GM23248 (cell line): Measurements from ENCODE around the gene LYPD4. TPM values are rescaled to one million over a fixed set of nuclear protein-coding genes. Genes with fewer than 3 reads are reported as not detected.

ENCODE experiments used
- DNase-seq: peaks from one replicate; pipeline ENCODE4 v3.0.0-alpha.2; 2015
- H2AFZ ChIP-seq: fragments of 200-600 bp; sonication (generic); 2 replicates; pipeline ENCODE4 v1.6.1; 2016; ENCODE audit warnings: antibody characterized with exemption
- H3F3A ChIP-seq: fragments of 200-600 bp; sonication (generic); 2 replicates; pipeline ENCODE4 v1.6.1; 2016; ENCODE audit warnings: mild to moderate bottlenecking, antibody characterized with exemption, mixed run types; ENCODE audit not compliant: insufficient read depth
- H3K27ac ChIP-seq: fragments of 200-600 bp; sonication (generic); 2 replicates; pipeline ENCODE4 v1.5.1; 2016; ENCODE audit warnings: mild to moderate bottlenecking
- H3K27me3 ChIP-seq: fragments of 200-600 bp; sonication (generic); replicated peaks from 2 replicates; pipeline ENCODE4 v1.6.1; 2016; ENCODE audit warnings: mild to moderate bottlenecking; ENCODE audit not compliant: insufficient read depth
- H3K36me3 ChIP-seq: fragments of 200-600 bp; sonication (generic); 2 replicates; pipeline ENCODE4 v1.6.1; 2016; ENCODE audit warnings: low read depth, mild to moderate bottlenecking
- H3K4me1 ChIP-seq: fragments of 200-600 bp; sonication (generic); 2 replicates; pipeline ENCODE4 v1.6.1; 2016; ENCODE audit warnings: mild to moderate bottlenecking; ENCODE audit not compliant: insufficient read depth
- H3K4me2 ChIP-seq: fragments of 200-600 bp; sonication (generic); one replicate; pipeline ENCODE4 v1.6.1; 2016; ENCODE audit warnings: mild to moderate bottlenecking; ENCODE audit not compliant: unreplicated experiment
- H3K4me3 ChIP-seq: fragments of 200-600 bp; sonication (generic); 2 replicates; pipeline ENCODE4 v1.5.1; 2016; ENCODE audit warnings: mild to moderate bottlenecking
- H3K79me2 ChIP-seq: fragments of 200-600 bp; sonication (generic); 2 replicates; pipeline ENCODE4 v1.6.1; 2016; ENCODE audit warnings: mild to moderate bottlenecking; ENCODE audit not compliant: insufficient read depth
- H3K9ac ChIP-seq: fragments of 200-600 bp; sonication (generic); 2 replicates; pipeline ENCODE4 v1.6.1; 2016; ENCODE audit warnings: mild to moderate bottlenecking
- H3K9me2 ChIP-seq: fragments of 200-600 bp; sonication (generic); 2 replicates; pipeline ENCODE4 v1.6.1; 2016; ENCODE audit warnings: mixed run types, mild to moderate bottlenecking, moderate library complexity; ENCODE audit not compliant: insufficient read depth
- H3K9me3 ChIP-seq: fragments of 200-600 bp; sonication (generic); one replicate; pipeline ENCODE4 v1.6.1; 2017; ENCODE audit warnings: low read depth
- H4K20me1 ChIP-seq: fragments of 200-600 bp; sonication (generic); 2 replicates; pipeline ENCODE4 v1.6.0; 2016; ENCODE audit not compliant: insufficient read depth
- EZH2 ChIP-seq: fragments of 200-600 bp; sonication (generic); IDR thresholded peaks from 2 replicates; pipeline ENCODE4 v1.6.1; 2018; ENCODE audit warnings: antibody characterized with exemption, mild to moderate bottlenecking; ENCODE audit not compliant: insufficient read depth, poor library complexity, severe bottlenecking
- EZH2phosphoT487 ChIP-seq: fragments of 200-600 bp; sonication (generic); IDR thresholded peaks from 2 replicates; pipeline ENCODE4 v1.6.1; 2018; ENCODE audit warnings: antibody characterized with exemption, moderate library complexity, mild to moderate bottlenecking, low read depth; ENCODE audit not compliant: insufficient read depth
- WGBS, 2 experiments: methylation state at CpG; one replicate each; pipeline ENCODE4 v1.1.6; 2015 to 2017; ENCODE audit warnings: low lambda C conversion rate in 2 of 2, low coverage in 1 of 2; ENCODE audit errors: missing lambda C conversion rate in 2 of 2; 5-methylcytosine and 5-hydroxymethylcytosine counted together
- in situ Hi-C: fragments of 300-500 bp; cut with MboI; formaldehyde crosslinking; loops from 2 replicates; pipeline ENCODE4 v1.15.0; 2020
- polyA plus RNA-seq: library from polyadenylated mRNA; unstranded; fragments of >200 nt; fragmentation: Nextera tagmentation; extraction: Ambion mirVana; gene quantifications from 2 replicates; pipeline ENCODE4 v1.2.1, GENCODE V29; 2016
- total RNA-seq: library from RNA; depleted of rRNA; stranded (reverse); fragments of >200 nt; shearing (Covaris generic); gene quantifications from 2 replicates; pipeline ENCODE4 v1.2.3, GENCODE V29; 2014

Gene LYPD4
- total and polyA plus RNA-seq, 2 experiments from 2014 or later, result not detected

DNA sequence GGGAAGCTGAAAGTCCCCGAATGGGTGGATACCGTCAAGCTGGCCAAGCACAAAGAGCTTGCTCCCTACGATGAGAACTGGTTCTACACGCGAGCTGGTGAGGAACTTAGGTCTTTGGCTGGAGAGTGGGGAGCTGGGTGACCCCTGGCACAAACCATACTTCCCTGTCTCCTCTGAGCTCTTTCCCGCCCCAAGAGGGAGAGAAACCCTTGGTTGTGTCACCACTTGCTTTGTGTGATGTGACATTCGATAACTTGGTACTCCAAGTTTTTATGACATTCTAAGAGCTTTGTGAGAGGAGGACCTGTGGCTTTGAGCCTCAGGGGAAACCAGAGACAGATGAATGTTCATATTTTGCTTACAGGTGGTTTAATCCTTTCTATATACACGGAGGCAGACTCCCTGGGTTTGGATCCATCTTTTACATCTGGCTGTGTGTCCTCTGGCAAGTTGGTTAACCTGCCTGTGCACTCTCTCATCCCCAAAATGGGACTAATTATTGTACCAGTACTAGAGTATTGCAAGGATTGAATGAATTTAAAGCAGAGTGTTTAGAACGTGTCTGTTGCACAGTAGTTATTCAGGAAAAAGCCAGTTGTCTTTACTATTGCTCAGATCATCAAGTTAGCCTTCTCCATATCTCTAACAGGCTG, 16.8 kb upstream of the LYPD4 start:
- H3K9me2 ChIP-seq, result no peaks in the 10 kb centered on the region
- peak overlapping the region; percentile 76 for H3K4me3 ChIP-seq
- H3K4me1 ChIP-seq, result peaks cover 30% of the 10 kb centered on the region
- H3K4me2 ChIP-seq, result peak overlapping the region; percentile 93
- peaks cover 47% of the 10 kb centered on the region for H3F3A ChIP-seq
- DNase-seq, result no peak
- no peaks in the 10 kb centered on the region for H3K9me3 ChIP-seq
- peak overlapping the region; percentile 76 for H3K27ac ChIP-seq
- in situ Hi-C loops, result no loop called here
- H2AFZ ChIP-seq, result no peak overlapping the region
- 0 out of 2 replicates have a peak, but pooled peaks cover 15% of the 10 kb centered on the region for H4K20me1 ChIP-seq
- H3K36me3 ChIP-seq, result peaks cover 47% of the 10 kb centered on the region
- TF ChIP-seq EZH2 (no peak), EZH2phosphoT487 (no peak)
- H3K79me2 ChIP-seq, result peaks cover 62% of the 10 kb centered on the region
- no peaks in the 10 kb centered on the region for H3K27me3 ChIP-seq
- 37 to 40% methylated on average over 9 of the region's 9 CpGs for WGBS, 2 experiments
- peak overlapping the region; percentile 99 for H3K9ac ChIP-seq

GRCh38 chr19:41860419-41861115, 16.1 kb upstream of the LYPD4 start:
- DNase-seq, result peak; percentile 56
- Histone ChIP-seq H3F3A (peaks cover 42% of the 10 kb centered on the region), H3K9me2 (no peaks in the 10 kb centered on the region), H3K27me3 (no peaks in the 10 kb centered on the region), H3K79me2 (peaks cover 55% of the 10 kb centered on the region), H3K9me3 (no peaks in the 10 kb centered on the region), H3K4me1 (peaks cover 30% of the 10 kb centered on the region), H3K9ac (peak overlapping the region; percentile 99), H3K4me2 (peak overlapping the region; percentile 93), H3K27ac (peak overlapping the region; percentile 76), H3K36me3 (peaks cover 45% of the 10 kb centered on the region), H4K20me1 (0 out of 2 replicates have a peak, but pooled peaks cover 15% of the 10 kb centered on the region), H3K4me3 (peak overlapping the region; percentile 76), H2AFZ (no peak overlapping the region)
- in situ Hi-C loops, result no loop called here
- 1 to 2% methylated on average over 21 to 39 of the region's 45 CpGs for WGBS, 2 experiments
- TF ChIP-seq EZH2phosphoT487, result no peak
- TF ChIP-seq EZH2, result no peak

DNA sequence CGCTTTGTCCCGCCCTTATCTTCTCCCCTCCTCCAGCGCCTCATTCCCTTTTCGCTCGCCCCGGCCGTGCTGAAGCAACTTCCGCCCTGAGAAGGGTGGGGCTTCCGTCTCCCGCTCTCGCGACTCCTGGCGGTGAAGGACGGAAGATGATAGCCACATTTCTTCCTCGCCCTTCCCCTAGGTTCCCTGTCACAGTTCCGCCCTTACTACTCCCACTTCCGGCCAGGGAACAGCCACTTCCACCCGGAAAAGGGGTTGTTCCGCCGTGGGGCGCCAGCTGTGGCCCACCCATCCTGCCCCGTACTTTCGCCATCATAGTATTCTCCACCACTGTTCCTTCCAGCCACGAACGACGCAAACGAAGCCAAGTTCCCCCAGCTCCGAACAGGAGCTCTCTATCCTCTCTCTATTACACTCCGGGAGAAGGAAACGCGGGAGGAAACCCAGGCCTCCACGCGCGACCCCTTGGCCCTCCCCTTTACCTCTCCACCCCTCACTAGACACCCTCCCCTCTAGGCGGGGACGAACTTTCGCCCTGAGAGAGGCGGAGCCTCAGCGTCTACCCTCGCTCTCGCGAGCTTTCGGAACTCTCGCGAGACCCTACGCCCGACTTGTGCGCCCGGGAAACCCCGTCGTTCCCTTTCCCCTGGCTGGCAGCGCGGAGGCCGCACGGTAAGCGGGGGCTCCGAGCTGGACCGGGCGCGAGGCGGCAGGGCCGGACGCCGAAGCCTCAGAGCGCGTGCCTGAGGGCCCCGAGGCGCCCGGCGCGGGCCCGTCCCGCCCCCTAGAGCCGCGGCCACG, 15.3 kb upstream of the LYPD4 start, which contains the start of gene RPS19:
Gene RPS19, plus strand, starts transcription at position 638 of the 801 bp plus-strand sequence. CDS start 520 bp downstream, outside the sequence.
- no peaks in the 10 kb centered on the region for H3K9me3 ChIP-seq
- 0 out of 2 replicates have a peak, but pooled peaks cover 15% of the 10 kb centered on the region for H4K20me1 ChIP-seq
- in situ Hi-C loops, result no loop called here
- peak; percentile 99 for DNase-seq
- H3K4me2 ChIP-seq, result peak within 1 kb of the TSS; percentile 93
- H3K4me1 ChIP-seq, result peaks cover 30% of the 10 kb centered on the region
- peak within 1 kb of the TSS; percentile 76 for H3K27ac ChIP-seq
- peaks cover 47% of the 10 kb centered on the region for H3K79me2 ChIP-seq
- H3K27me3 ChIP-seq, result peaks cover 7% of the 10 kb centered on the region
- 1% methylated on average over 57 to 67 of the region's 76 CpGs for WGBS, 2 experiments
- H3K4me3 ChIP-seq, result peak within 1 kb of the TSS; percentile 76
- H3K9me2 ChIP-seq, result no peaks in the 10 kb centered on the region
- TF ChIP-seq EZH2 (no peak), EZH2phosphoT487 (no peak)
- peaks cover 37% of the 10 kb centered on the region for H3K36me3 ChIP-seq
- H3K9ac ChIP-seq, result peak within 1 kb of the TSS; percentile 99
- H2AFZ ChIP-seq, result peak within 1 kb of the TSS; percentile 85
- H3F3A ChIP-seq, result peaks cover 35% of the 10 kb centered on the region

GRCh38 chr19:41859213-41859617, 14.7 kb upstream of the LYPD4 start:
- TF ChIP-seq EZH2phosphoT487, result no peak
- no peak for TF ChIP-seq EZH2
- Histone ChIP-seq H3K9me2 (no peaks in the 10 kb centered on the region), H2AFZ (peak overlapping the region; percentile 85), H3F3A (peaks cover 29% of the 10 kb centered on the region), H4K20me1 (0 out of 2 replicates have a peak, but pooled peaks cover 13% of the 10 kb centered on the region), H3K79me2 (peaks cover 41% of the 10 kb centered on the region), H3K9me3 (no peaks in the 10 kb centered on the region), H3K4me2 (peak overlapping the region; percentile 70), H3K36me3 (peaks cover 31% of the 10 kb centered on the region), H3K4me3 (peak overlapping the region; percentile 76), H3K4me1 (peaks cover 30% of the 10 kb centered on the region), H3K27ac (no peak overlapping the region; the same call in 1 of the 2 replicates), H3K9ac (peak overlapping the region; percentile 55), H3K27me3 (peaks cover 9% of the 10 kb centered on the region)
- no peak for DNase-seq
- in situ Hi-C loops, result no loop called here
- WGBS, 2 experiments, result 1% methylated on average over 8 of the region's 8 CpGs
